IMR-90 (cell line): ENCODE data around the gene TP53TG3D.
"Not testable (repeated sequence)": the region's sequence is repeated elsewhere in the genome, so short reads cannot be mapped to it uniquely, and the experiment has no call there.

Experiments used
- CEBPB ChIP-seq: IDR thresholded peaks from 2 replicates; pipeline ENCODE4 v1.6.1; 2012; ENCODE audit warnings: low read depth, low read length, improper control_type of control experiment
- CTCF ChIP-seq: conservative IDR thresholded peaks from 2 replicates; pipeline ENCODE4 v1.5.1; 2012; ENCODE audit warnings: mild to moderate bottlenecking, low read depth, low read length, improper control_type of control experiment
- POLR2A ChIP-seq: IDR thresholded peaks from 2 replicates; pipeline ENCODE4 v1.6.1; 2012; ENCODE audit warnings: mild to moderate bottlenecking, low read depth, low read length

GRCh38 chr16:32302776-32303175 lies 49.7 kb downstream of the TP53TG3D start:
- not testable (repeated sequence) for TF ChIP-seq CEBPB, POLR2A, CTCF
